Lower lobe of right lung (tissue), 2 donors: Measurements from ENCODE around the gene OIP5. TPM values are rescaled to one million over a fixed set of nuclear protein-coding genes. Genes with fewer than 3 reads are reported as not detected.

Experiments
- ATAC-seq, 2 donors: fragments of 200-7000 bp; cut with Tn5 transposase; one replicate each; pipeline ENCODE4 v1.9.1; 2020 to 2022; ENCODE audit warnings: mild to moderate bottlenecking in 2 of 2, moderate library complexity in 2 of 2
- DNase-seq: peaks from one replicate; pipeline ENCODE4 v3.0.0-alpha.2; 2020
- H3K27ac ChIP-seq: fragments of 200-600 bp; one replicate; pipeline ENCODE4 v1.8.0; 2022
- H3K27me3 ChIP-seq: fragments of 200-600 bp; one replicate; pipeline ENCODE4 v1.8.0; 2022; ENCODE audit warnings: low read depth
- H3K36me3 ChIP-seq: fragments of 200-600 bp; one replicate; pipeline ENCODE4 v1.8.0; 2022; ENCODE audit warnings: mild to moderate bottlenecking
- H3K4me1 ChIP-seq: fragments of 200-600 bp; one replicate; pipeline ENCODE4 v1.8.0; 2022
- H3K4me3 ChIP-seq: fragments of 200-600 bp; one replicate; pipeline ENCODE4 v1.8.0; 2022; ENCODE audit warnings: mild to moderate bottlenecking
- H3K9me3 ChIP-seq: fragments of 200-600 bp; one replicate; pipeline ENCODE4 v1.8.0; 2022
- CTCF ChIP-seq: fragments of 200-600 bp; IDR thresholded peaks from one replicate; pipeline ENCODE4 v1.8.0; 2022; ENCODE audit warnings: antibody characterized with exemption, mild to moderate bottlenecking
- intact Hi-C: fragments of 100-400 bp; cut with DNase I; formaldehyde crosslinking; loops from one replicate; pipeline ENCODE4 v1.11.0; 2022
- total RNA-seq: library from RNA; stranded (reverse); fragmentation: NEBNext Ultra II Directional; extraction: Animal tissue kit (Norgen Biotek cat#: 25700); gene quantifications from one replicate; pipeline ENCODE4 v1.2.1, GENCODE V29; 2021
- donor health status: DM: no; HTN: yes; CAD: no; lungs with severe emphysema.

OIP5 gene
- total RNA-seq, 1 donor from 2014 or later, result 0.62 TPM

DNA sequence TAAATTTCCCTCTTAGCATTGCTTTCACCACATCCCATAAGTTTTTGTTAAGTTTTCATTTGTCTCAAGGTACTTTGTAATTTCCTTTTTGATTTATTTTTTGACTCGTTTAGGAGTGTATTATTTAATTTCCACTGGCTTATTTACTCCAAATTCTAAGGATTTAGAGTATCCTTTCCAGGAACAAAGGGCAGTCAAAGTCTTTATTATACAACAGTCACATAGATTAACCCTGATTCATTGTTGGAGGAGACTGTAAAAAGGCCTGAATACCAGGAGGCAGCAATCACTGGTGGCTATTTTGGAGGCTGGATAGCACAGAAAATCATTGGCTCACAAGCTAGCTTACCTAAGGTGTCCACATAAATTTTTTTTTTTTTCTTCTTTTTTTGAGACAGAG lies 39.9 kb downstream of the OIP5 start:
- H3K36me3 ChIP-seq, result peaks cover 64% of the 10 kb centered on the region
- intact Hi-C loops, result no loop called here
- no peak overlapping the region for H3K27ac ChIP-seq
- no peak overlapping the region for H3K4me3 ChIP-seq
- no peak for DNase-seq
- peaks cover 5% of the 10 kb centered on the region for H3K4me1 ChIP-seq
- H3K27me3 ChIP-seq, result no peaks in the 10 kb centered on the region
- ATAC-seq, result no peak
- no peak for TF ChIP-seq CTCF
- H3K9me3 ChIP-seq, result no peaks in the 10 kb centered on the region

GRCh38 chr15:41291065-41291631 lies 41.2 kb downstream of the OIP5 start:
- ATAC-seq (peak; percentile 67 to 85), DNase-seq (peak; percentile 71)
- no peaks in the 10 kb centered on the region for H3K9me3 ChIP-seq
- TF ChIP-seq CTCF, result no peak
- peaks cover 66% of the 10 kb centered on the region for H3K36me3 ChIP-seq
- intact Hi-C loops, result no loop called here
- no peaks in the 10 kb centered on the region for H3K27me3 ChIP-seq
- H3K4me3 ChIP-seq, result no peak overlapping the region
- peak overlapping the region; percentile 31 for H3K27ac ChIP-seq
- peaks cover 19% of the 10 kb centered on the region for H3K4me1 ChIP-seq

DNA sequence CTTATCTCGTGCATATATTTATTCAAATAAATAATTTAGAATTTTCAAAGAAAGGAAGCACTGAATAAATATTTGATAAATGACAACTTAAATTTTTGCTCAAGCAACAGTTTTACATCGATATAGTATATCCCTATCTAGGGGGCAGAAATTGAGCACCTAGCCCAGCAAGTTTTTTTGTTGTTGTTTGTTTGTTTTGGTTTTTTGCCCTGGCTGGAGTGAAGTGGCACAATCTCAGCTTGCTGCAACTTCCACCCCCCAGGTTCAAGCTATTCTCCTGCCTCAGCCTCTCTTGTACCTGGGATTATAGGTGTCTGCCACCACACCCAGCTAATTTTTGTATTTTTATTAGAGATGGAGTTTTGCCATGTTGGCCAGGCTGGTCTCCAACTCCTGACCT lies 42.4 kb downstream of the OIP5 start:
- intact Hi-C loops, result no loop called here

GRCh38 chr15:41288464-41288863 lies 43.9 kb downstream of the OIP5 start:
- H3K36me3 ChIP-seq, result peaks cover 56% of the 10 kb centered on the region
- intact Hi-C loops, result no loop called here
- H3K4me1 ChIP-seq, result peaks cover 33% of the 10 kb centered on the region
- H3K4me3 ChIP-seq, result no peak overlapping the region
- H3K27ac ChIP-seq, result no peak overlapping the region
- DNase-seq (no peak), ATAC-seq (no peak)
- no peaks in the 10 kb centered on the region for H3K9me3 ChIP-seq
- no peaks in the 10 kb centered on the region for H3K27me3 ChIP-seq
- TF ChIP-seq CTCF, result no peak

More for the DNA sequence above, 42.4 kb downstream of the OIP5 start:
- no peak for DNase-seq
- peaks cover 67% of the 10 kb centered on the region for H3K36me3 ChIP-seq
- no peaks in the 10 kb centered on the region for H3K27me3 ChIP-seq
- ATAC-seq, result no peak
- peaks cover 30% of the 10 kb centered on the region for H3K4me1 ChIP-seq
- no peaks in the 10 kb centered on the region for H3K9me3 ChIP-seq
- TF ChIP-seq CTCF, result no peak
- H3K27ac ChIP-seq, result no peak overlapping the region
- no peak overlapping the region for H3K4me3 ChIP-seq

GRCh38 chr15:41286665-41287333 lies 45.6 kb downstream of the OIP5 start:
- DNase-seq (no peak), ATAC-seq (no peak)
- H3K36me3 ChIP-seq, result peaks cover 50% of the 10 kb centered on the region
- no peak for TF ChIP-seq CTCF
- H3K4me3 ChIP-seq, result no peak overlapping the region
- no peaks in the 10 kb centered on the region for H3K27me3 ChIP-seq
- intact Hi-C loops, result no loop called here
- H3K9me3 ChIP-seq, result no peaks in the 10 kb centered on the region
- H3K27ac ChIP-seq, result no peak overlapping the region
- peaks cover 37% of the 10 kb centered on the region for H3K4me1 ChIP-seq
